ENCODE measurements around the gene GABBR2.
"Not testable (repeated sequence)": the region's sequence is repeated elsewhere in the genome, so short reads cannot be mapped to it uniquely, and the experiment has no call there.

GABBR2 gene

DNA sequence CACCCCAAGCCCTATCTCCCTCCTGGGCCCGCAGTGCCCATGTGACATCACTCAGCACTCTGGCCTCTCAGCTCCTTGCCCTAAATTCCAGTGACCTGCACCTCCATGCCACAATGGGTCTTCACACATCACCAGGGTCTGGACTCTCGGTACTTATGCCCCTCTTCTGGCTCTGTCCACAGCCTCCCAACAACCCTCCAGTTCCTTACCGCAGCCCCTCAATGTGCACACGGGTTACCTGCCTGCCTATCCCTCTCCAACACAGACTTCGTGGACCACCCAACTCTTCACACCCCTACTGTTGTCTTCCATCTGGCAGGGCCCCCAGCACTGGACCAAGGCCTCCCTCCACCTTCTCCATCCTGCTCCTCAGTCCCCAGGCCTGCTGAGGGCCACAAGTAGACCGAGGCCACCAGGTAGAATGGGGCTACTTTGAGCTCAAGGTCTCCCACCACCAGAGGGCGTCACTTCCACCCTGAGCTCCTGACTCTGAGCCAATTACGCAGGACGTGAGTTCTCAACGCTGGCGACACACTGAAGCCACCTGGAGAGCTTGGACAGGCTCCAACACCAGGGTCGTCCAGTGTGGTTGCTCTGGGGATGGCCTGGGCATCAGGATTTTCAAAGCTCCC is 172.1 kb downstream of the GABBR2 start:
- DNase-seq = no peak

DNA sequence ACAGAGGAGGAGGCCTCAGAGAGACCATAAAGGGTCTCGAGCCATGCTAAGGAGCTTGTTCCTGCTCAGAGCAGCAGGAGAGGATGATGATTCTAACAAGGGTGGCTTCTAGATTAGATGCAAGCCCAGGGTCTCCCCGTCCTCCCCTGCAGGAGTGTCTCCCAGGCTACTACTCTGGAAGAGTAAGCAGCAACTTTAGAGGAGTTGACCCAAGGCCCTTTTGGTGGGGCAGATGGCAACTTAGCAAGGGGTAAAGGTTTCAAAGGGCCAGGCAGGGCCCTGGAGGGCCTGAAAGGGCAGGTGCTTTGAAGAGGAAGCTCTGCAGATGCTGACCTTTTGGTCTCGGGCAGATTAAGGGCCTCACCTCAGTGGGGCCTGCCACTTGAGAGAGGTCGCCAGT is 174.9 kb downstream of the GABBR2 start:
- no peak for DNase-seq

DNA sequence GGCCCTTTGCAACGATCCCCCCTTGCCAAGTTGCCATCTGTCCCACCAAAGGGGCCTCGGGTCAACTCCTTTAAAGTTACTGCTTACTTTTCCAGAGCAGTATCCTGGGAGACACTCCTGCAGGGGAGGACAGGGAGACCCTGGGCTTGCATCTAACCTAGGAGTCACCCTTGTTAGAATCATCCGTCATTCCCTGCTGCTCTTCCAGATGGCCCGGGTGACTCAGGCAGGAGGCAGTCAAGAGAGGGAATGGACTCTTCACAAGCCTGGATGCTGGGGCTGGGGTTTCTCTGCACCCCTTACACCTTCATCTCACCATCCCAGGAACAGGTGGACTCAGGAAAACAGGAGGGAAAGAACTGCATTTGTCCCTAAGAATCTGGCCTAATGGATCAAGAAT is 175.6 kb downstream of the GABBR2 start:
- no peak for DNase-seq

DNA sequence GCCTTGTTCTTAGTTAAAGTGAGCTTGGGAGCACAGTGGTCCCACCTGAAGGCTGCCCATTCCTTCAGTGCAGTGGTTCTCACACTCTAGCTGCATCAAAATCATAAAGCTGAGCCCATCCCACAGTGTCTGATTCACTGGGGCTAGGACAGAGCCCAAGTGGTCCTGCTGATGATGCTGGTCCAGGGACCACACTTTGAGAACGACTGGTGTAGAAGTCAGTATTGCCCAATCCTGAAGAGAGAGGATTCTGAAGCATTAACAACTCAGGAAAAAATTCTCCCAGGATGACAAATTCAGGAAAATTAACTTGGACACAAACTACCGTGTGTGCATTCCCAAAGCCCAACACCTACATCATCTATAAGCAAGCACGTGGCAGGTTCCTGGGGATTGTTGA is 176.2 kb downstream of the GABBR2 start:
- DNase-seq = no peak

DNA sequence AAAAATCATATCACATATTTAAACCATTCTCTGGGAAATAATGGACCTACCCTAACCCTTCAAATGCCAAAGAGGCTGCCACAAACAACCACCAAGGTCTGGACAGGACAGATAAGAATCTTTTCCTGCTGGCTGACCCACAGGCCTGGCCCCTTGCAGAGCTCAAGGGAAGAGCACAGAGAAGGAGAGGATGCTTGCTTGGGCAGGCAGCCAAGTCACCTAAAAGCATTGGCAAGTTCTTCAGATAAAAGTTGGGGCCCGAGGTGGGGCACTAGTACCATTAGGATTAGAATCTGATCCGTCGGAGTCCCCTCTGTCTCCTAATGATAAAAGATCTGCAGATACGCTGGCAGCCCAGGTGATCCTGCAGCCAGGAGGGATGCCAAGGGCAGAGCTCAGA is 176.6 kb downstream of the GABBR2 start:
- DNase-seq = no peak

DNA sequence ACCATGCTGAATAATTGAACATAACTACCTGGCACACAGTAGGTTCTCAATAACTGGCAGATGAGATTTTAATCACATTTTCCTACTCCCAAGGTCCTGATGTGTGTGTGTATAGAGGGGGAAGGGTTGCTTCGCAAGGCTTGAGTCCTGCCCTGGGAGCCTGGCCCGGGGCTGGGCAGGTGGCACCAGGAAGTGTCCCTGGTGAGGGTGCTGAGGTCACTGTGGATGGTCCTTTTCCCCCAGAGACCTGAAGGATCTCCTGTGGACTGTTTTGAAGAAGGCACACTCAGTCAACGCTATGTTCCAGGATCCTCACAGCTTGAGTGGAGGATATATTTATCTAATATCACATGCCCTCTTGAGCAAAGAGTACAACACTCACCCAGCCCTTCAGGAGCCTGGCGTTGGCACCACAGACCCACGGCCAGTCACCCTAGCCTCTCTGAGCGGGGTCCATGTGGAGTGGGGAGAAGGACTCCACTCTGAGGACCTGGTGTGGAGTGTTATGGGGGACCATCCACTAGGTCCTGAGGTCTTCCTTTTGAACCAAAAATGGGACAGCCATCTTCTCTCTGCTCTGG is 177.8 kb downstream of the GABBR2 start:
- DNase-seq = no peak

DNA sequence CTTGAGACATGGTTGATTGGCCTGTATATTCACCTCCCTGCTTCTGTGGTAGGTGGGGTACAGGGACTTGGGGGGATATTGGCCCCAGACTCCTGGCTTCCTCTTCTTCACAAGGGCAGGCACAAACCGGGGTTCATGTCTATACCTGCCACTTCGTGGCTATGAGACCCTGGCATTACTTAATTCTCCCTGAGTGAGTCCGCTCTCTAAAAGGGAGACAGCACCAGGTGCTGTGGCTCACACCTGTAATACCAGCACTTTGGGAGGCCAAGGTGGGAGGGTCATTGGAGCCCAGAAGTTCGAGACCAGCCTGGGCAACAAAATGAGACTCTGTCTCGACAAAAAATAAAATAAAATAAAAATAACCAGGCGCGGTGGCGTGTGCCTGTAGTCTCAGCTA is 178.5 kb downstream of the GABBR2 start:
- DNase-seq = no peak

DNA sequence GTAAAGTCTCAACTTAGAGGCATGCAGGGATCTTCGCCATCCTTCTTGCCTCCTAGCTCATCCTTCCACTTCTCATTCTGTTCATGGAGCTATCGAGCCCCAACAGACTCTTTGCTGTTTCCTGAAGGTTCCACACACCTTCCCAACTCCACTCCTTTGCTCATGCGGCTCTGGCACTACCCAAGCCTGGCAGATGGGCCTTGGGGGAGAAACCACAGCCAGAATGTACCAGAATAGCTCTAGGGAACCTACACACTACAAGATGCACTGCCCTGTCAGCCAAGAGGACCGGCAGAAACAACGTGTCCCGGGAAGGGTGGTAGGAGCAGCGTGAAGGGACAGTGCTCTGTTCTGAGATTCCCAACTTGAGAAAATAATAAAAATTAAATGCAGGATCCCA is 178.9 kb downstream of the GABBR2 start:
- DNase-seq = no peak

DNA sequence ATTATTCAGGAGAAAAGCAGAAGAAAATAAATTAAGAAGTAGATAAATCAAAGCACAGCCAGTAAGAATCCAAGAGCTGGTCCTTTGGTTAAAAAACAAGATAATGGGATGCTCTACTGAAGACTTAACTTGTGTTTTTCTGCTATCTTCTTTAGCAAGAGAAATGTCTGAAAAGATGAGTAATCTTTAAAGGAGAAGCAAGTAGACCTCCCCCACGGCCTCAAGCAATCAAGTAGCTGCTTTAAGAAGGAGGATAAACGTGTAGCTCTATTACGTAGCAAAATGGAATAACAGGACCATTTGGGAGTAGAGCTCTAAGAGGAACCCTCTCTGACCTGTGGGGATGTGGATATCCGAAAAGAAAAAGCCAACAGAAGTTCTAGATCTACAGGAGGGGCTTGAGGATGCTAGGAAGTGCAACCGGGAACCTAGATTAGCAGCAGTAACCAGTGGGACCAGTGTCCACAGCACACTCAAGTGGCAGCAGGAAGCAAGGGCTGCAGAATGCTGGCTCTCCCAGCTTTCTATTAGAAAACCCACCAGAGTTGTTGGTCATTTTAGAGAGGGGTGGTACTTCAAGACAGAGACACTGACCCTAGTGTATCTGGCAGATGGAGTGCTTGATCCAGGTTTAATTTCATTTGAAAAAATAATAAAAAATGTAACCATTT is 185.4 kb downstream of the GABBR2 start:
- no peak for DNase-seq

DNA sequence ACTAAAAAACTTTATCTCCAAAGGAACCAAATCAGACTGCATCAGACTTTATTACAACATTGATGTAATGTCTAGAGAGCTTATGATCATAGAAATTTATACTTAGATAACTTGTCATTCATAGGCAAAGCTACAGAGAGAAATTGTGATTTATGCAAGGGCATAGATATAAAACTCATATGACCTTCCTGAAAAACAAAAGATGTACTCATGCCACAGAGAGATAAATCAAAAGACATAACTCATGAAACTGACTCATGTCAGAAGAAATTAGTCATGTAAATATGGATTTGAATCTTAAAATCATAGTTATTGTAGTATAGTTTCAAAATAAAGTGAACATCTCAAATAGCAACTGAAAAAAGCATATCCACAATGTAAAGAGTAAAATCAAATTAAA is 186.2 kb downstream of the GABBR2 start:
- DNase-seq = no peak

DNA sequence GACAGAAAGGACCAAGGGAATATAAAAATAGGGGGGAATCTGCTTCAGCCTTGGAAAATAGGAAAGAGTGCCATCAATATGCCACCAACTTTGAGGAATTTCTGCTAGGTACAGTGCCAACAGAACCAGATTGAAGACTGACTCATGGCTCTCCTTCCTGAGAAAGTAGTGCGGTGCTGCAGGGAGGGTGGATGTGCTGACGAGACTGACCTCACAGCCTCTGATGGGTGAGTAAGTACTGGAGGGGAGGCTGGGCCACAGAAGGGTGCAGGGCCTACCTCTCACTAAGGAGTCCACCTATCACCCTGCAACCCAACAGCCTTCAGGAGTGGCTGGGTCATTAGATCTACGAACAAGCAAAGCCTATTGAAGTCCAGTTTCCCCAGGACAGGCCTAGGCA is 187.6 kb downstream of the GABBR2 start:
- DNase-seq = no peak

DNA sequence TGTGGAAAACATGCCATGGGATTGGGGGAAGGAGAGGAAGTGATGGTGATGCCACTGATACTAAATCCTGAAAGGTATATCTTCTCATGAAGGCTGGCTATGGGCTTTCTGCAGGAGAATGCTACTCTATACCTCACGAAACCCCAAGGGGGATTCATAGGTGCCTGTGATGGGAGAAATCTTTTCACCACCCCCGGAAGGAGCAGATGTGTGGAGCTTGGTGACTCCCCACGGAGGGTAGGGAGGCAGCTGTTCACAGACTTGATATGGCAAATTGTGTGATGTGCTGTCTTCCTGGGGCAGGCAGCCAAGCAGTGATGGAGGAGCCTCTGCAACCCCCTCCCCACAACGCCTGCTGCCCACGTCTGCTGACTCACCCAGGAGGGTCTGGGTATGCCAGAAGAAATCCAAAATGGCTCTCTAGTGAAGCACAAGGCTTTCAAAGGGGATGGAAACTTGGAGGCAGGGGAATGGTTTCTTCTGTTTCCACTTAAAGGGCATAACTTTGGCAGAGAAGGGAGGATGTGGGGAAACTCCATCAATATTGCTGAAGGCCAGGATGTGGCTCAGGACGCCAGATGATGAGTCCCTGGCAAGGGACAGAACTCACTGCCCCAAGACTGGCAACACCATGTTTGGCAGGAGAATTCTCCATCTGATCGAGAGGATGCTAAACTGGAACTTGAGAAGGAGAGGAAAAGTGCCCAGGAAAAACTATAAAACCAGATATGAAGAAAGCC is 188.3 kb downstream of the GABBR2 start:
- DNase-seq = no peak

DNA sequence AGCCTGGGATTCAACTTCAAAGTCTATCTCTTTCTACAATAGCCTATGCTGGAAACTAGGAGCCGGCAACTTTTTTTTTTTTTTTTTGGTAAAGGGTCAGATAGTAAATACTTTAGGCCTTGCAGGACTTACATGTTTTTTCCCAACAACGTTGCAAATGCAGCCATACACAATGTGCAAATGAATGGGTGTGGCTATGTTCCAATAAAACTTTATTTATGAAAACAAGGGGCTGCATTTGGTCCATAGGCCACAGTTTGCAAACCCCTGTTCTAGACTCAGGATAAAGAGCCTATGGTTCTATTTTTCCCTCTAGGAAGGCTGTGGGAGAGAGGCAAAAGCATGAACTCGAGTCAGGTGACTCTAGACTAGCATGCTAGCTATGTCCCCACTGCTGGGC is 189.1 kb downstream of the GABBR2 start:
- DNase-seq = no peak

DNA sequence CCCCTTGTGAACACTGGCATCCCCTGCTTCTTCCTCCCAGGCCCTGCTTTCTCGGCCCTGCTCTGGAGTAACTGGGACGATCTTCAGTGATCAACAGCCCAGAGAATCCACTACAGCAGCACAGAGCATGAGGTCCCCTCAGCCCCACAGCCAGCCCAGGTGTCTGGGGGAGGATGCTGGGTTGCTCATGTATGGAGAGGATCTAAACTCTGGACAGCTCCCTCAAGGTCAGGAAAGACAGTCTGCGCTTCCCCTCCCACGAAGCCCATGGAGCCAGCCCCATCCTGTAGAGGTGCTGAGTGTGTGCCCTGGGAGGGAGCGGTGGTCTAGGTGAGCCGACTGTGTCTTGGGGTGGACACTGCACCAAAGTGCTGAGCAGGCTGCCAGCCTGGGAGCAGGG is 190.2 kb downstream of the GABBR2 start:
- DNase-seq = no peak

DNA sequence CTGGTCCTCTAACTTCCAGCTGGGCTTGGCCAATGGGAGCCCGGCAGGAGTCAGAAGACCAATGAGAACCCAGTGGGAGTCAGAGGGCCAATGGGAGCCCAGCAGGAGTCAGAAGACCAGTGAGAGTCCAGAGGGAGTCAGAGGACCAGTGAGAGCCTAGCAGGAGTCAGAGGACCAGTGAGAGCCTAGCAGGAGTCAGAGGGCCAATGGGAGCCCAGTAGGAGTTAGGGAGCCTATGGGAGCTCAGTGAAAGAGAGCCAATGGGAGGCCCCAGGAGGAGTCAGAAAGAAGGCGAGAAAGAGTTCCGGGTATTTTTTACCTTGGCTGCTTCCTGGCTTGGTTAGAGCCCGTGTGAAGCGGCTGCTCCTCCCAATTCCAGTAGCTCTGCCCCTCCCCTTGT is 191.0 kb downstream of the GABBR2 start:
- no peak for DNase-seq

DNA sequence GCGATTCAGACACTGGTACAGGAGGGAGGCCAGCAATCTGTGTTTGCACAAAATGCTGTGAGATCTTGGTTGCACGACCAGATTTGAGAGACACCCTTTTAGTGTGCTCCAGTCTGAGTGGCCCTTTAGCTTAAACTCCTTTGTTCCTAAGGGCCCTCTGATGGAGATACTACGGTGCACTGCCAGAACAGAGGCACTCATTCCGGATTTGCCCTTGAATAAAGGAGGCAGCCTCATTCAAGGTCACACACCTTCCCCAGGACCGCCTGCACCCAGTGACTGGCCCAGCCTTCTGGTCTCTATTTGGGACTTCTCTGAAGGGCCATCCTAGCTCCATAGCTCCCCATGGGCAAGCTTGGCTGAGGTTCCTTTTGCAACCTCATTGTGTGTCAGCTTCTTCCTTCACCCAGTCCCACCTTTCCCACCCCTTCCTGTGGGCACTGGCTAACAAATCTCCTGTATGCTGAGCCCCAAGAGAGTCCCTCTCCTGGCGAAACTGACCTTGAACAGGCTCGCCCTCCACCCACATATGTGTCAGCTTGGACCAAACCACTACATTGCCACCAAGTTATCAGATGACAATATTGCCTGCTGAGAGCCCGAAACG is 191.7 kb downstream of the GABBR2 start:
- no peak for DNase-seq

DNA sequence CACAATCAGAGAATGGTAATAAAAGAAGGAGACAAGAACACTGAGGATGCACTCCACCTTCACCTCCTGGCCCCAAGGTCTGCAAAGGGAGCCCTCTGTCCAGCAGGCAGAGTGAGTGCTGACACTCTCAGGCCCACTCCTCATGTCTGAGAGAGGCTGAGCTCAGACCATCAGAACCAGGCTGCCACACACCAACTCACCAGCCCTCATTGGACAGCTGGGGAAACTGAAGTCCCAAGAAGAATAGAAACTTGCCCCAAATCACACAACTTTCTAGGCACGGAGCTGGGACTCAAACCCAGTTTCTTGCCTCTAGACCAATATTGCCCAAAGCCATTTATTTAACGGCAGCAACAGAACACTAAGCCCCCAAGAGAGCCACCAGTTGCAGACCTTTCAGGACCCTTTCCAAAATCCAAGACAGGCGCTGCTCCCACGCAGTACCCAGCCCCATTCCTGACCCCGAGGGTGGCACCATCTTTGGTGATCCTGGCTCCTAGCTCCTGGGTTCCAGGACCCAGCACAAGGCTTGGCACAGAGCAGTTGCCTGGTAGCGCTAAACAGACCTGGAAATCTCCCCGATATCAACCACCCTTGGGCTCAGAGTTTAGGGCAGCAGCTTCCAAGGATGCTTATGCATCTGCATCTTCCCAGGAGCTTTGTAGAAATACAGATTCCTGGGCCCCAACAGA is 192.4 kb downstream of the GABBR2 start:
- no peak for DNase-seq

DNA sequence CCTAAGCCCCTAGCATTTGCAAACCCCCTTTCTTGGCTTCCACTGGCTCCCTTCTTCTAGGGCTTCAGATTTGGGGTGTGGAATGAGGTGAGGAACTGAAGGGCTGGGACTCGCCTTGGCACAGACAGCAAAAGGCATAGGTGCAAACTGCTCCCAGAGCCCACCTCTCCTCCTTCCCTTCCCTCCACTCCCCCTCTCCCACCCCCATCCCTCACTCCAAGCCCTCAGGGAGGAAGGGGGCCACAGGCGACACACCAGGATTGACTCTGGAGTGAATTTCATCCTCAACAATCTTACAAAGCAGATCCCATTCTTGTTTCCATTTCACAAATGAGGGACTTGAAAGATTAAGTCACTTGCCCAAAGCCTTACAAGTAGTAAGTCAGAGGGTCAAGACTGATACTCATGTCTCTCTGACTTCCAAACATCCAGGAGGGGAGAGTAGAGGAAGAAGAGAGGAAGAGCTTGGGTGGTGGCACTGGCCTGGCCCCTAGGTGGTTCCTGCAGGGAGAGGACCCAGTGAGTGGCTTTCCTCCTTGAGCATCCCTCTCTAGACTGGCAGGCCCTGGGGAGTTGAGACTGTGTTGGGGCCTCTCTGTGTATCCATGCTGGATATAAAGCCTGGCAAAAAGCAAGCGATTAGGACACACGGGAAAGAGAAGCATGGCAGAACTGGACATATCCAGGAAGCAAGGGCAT is 193.1 kb downstream of the GABBR2 start:
- no peak for DNase-seq

DNA sequence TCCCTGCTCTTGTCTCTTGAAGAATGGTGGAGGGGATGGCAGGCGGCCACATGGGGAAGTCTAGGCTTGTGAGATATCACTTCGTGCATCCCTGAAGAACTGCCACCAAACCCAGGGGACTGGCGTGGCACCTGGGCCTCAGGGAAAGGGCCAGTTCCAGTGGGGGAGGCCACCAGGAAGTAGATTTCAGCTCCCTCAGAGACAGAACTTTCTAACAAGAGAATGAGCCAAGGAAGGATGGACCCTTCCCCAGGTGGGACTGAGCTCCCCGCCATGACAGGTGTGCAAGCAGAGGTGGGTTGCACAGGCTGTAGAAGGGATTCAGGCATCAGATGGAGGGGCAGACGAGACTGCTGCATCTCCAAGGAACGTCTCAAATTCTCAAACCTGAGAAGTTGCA is 193.9 kb downstream of the GABBR2 start:
- no peak for DNase-seq

DNA sequence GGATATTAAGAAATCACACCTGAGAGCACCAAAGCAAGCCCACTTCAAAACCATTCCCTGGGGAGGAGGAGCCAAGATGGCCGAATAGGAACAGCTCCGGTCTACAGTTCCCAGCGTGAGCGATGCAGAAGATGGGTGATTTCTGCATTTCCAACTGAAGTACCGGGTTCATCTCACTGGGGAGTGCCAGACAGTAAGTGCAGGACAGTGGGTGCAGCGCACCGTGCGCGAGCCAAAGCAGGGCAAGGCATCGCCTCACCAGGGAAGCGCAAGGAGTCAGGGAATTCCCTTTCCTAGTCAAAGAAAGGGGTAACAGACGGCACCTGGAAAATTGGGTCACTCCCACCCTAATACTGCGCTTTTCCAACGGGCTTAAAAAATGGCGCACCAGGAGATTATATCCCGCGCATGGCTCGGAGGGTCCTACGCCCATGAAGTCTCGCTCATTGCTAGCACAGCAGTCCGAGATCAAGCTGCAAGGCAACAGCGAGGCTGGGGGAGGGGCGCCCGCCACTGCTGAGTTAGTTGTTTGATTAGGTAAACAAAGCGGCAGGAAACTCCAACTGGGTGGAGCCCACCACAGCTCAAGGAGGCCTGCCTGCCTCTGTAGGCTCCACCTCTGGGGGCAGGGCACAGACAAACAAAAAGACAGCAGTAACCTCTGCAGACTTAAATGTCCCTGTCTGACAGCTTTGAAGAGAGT is 200.4 kb downstream of the GABBR2 start:
- not testable (repeated sequence) for DNase-seq

DNA sequence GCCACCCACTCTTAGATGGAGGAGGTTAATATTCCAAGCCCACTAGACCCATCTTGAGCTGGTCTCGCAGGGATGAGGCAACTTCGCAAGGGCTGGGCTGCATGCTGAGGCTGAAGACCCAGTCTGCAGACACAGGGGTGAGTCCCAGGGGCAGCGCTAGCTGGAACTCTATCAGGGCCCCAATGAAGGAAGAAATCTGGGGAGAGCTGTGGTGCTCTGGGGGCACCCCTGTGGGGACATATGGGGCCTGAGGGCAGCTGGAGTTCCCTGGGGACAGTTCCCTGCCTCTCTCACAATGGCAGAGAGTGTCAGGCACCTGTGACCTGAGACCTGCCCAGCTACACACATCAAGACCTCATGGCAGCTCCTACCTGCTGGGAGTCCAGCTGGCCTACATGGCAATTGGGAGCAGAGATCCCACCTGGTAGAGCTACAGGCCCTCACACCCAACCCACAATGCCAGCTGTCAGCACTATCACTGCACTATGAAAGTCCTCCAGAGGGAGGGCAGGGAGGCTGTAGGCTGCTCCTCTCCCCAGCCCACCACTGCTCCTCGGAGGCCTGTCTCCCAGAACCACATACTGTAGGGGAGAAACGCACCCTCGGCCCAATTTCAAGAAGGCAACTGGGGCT is 202.2 kb downstream of the GABBR2 start:
- DNase-seq = no peak
